Progenitor cell of endocrine pancreas (in vitro differentiated cells): ENCODE results near the gene PSMC3. TPM values are rescaled to one million over a fixed set of nuclear protein-coding genes. Genes with fewer than 3 reads are reported as not detected.
A peak's percentile ranks its signal among the peaks of the same experiment; 100 is the strongest.

Experiments
- DNase-seq: peaks from one replicate; pipeline ENCODE4 v3.0.0; 2021; ENCODE audit warnings: low spot score; ENCODE audit not compliant: unreplicated experiment
- H3K27ac Mint-ChIP-seq: 2 replicates; pipeline ENCODE4 v1.8.0; 2021; ENCODE audit warnings: mild to moderate bottlenecking, moderate library complexity, mixed read lengths
- H3K27me3 Mint-ChIP-seq: 2 replicates; pipeline ENCODE4 v1.8.0; 2021; ENCODE audit warnings: mixed read lengths
- H3K36me3 Mint-ChIP-seq: 2 replicates; pipeline ENCODE4 v1.8.0; 2022; ENCODE audit warnings: mixed read lengths; ENCODE audit not compliant: insufficient read depth
- H3K4me1 Mint-ChIP-seq: 2 replicates; pipeline ENCODE4 v1.8.0; 2021; ENCODE audit warnings: low read depth, mixed read lengths
- H3K4me3 Mint-ChIP-seq: 2 replicates; pipeline ENCODE4 v1.8.0; 2021; ENCODE audit warnings: low read depth, mild to moderate bottlenecking, moderate library complexity, mixed read lengths
- H3K9me3 Mint-ChIP-seq: 2 replicates; pipeline ENCODE4 v1.8.0; 2021; ENCODE audit warnings: low read depth, mixed read lengths
- long read RNA-seq: library from polyadenylated mRNA; unstranded; transcript quantifications from one replicate; pipeline ENCODE4 v2.0.0, GENCODE V29; 2020
- total RNA-seq: library from RNA; stranded (reverse); gene quantifications from 2 replicates; pipeline ENCODE4 v1.2.1, GENCODE V29; 2021
- TF ChIP-seq, protein P1 (sequence below): fragments of 200-600 bp; sonication (generic); IDR thresholded peaks from one replicate; pipeline ENCODE4 v1.5.0; 2021; ENCODE audit warnings: antibody characterized with exemption, mild to moderate bottlenecking; ENCODE audit not compliant: unreplicated experiment

The PSMC3 gene
- total RNA-seq, result 101 and 103 TPM in 2 replicates
- long read RNA-seq, transcript PSMC3-212 (12 exons, 1,373 nt), result major isoform, 245 of 269 reads
- long read RNA-seq, partial matches to known transcripts, result 7 of 269 reads
- long read RNA-seq, other reads (novel, unspliced or antisense), result 17 of 269 reads

- H3K27me3 Mint-ChIP-seq, result no peaks in the 10 kb centered on the region
- H3K27ac Mint-ChIP-seq, result peak within 1 kb of the TSS; percentile 99
- H3K36me3 Mint-ChIP-seq, result peaks cover 6% of the 10 kb centered on the region
- peaks cover 13% of the 10 kb centered on the region for H3K4me1 Mint-ChIP-seq
- no peaks in the 10 kb centered on the region for H3K9me3 Mint-ChIP-seq
- DNase-seq, result peak; percentile 98
- TF ChIP-seq, protein P1, sequence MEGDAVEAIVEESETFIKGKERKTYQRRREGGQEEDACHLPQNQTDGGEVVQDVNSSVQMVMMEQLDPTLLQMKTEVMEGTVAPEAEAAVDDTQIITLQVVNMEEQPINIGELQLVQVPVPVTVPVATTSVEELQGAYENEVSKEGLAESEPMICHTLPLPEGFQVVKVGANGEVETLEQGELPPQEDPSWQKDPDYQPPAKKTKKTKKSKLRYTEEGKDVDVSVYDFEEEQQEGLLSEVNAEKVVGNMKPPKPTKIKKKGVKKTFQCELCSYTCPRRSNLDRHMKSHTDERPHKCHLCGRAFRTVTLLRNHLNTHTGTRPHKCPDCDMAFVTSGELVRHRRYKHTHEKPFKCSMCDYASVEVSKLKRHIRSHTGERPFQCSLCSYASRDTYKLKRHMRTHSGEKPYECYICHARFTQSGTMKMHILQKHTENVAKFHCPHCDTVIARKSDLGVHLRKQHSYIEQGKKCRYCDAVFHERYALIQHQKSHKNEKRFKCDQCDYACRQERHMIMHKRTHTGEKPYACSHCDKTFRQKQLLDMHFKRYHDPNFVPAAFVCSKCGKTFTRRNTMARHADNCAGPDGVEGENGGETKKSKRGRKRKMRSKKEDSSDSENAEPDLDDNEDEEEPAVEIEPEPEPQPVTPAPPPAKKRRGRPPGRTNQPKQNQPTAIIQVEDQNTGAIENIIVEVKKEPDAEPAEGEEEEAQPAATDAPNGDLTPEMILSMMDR, result no peak
- peak within 1 kb of the TSS; percentile 100 for H3K4me3 Mint-ChIP-seq
Observed at GRCh38 chr11:47426062-47426956, at the start of gene PSMC3. Gene PSMC3 (minus strand): TSS chr11:47426439. CDS start chr11:47426279, 160 bp downstream.

DNA sequence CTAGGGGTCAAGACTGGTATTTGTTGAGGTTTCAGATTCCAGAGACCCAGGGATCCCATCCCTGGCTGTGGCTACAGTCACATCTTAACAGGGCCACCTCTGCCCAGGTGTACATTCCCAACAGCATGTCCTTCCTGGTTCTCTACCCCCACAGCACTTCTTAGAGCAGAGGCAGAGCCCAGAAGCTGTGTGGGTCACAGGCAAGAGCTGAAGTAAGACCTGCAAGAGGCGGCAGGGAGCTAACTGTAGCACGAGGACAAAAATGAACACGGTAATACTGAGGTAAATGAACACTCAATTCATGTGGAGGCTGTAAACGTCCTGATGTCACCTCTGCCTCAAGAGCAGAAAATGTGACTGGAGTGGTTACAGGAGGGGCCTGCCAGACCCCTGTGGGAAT lies 44.4 kb upstream of the PSMC3 start:
- Mint-ChIP-seq H3K27ac (peak overlapping the region; percentile 88), H3K4me3 (no peak overlapping the region), H3K9me3 (no peaks in the 10 kb centered on the region), H3K27me3 (no peaks in the 10 kb centered on the region), H3K4me1 (peaks cover 28% of the 10 kb centered on the region), H3K36me3 (peaks cover 35% of the 10 kb centered on the region)
- TF ChIP-seq, protein P1, result no peak
- DNase-seq, result no peak

- Mint-ChIP-seq H3K4me3 (no peak overlapping the region), H3K9me3 (no peaks in the 10 kb centered on the region), H3K27me3 (no peaks in the 10 kb centered on the region), H3K36me3 (peaks cover 32% of the 10 kb centered on the region), H3K27ac (peak overlapping the region; percentile 70), H3K4me1 (peaks cover 31% of the 10 kb centered on the region)
- no peak for DNase-seq
- TF ChIP-seq, protein P1, result no peak
Observed at GRCh38 chr11:47469361-47470179, 43.3 kb upstream of the PSMC3 start.

GRCh38 chr11:47468598-47469214 lies 42.5 kb upstream of the PSMC3 start:
- peaks cover 31% of the 10 kb centered on the region for H3K4me1 Mint-ChIP-seq
- peak overlapping the region; percentile 83 for H3K27ac Mint-ChIP-seq
- no peaks in the 10 kb centered on the region for H3K27me3 Mint-ChIP-seq
- no peaks in the 10 kb centered on the region for H3K9me3 Mint-ChIP-seq
- no peak overlapping the region for H3K4me3 Mint-ChIP-seq
- H3K36me3 Mint-ChIP-seq, result peaks cover 26% of the 10 kb centered on the region
- no peak for DNase-seq
- TF ChIP-seq, protein P1, result no peak

GRCh38 chr11:47467357-47467756 lies 41.1 kb upstream of the PSMC3 start:
- Mint-ChIP-seq H3K27ac (peak overlapping the region; percentile 90), H3K9me3 (no peaks in the 10 kb centered on the region), H3K4me1 (peaks cover 31% of the 10 kb centered on the region), H3K4me3 (no peak overlapping the region), H3K36me3 (peaks cover 17% of the 10 kb centered on the region), H3K27me3 (no peaks in the 10 kb centered on the region)
- DNase-seq, result no peak
- TF ChIP-seq, protein P1, result no peak
